ENCODE measurements around the gene CCER1.
"Not testable (repeated sequence)": the region's sequence is repeated elsewhere in the genome, so short reads cannot be mapped to it uniquely, and the experiment has no call there.

CCER1 gene, protein sequence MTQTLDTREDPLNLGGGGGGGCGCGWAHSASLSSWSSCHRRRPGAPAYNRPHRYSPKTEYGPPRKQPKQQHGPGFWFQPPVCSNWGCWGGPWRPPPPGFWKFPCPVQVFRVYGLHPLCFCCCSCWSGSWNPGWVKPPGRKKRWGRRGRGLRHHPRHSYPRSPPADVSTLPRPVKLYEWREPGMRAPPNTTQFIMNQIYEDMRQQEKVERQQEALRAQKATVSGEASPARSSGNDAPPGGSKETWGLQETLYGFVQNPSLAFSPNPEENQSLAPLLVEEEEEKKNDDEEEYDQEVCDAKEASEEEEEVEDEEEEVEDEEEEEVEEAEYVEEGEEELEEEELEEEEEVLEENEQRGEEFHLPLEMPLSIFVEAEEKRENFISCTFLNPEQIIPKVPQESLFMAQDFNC

DNA sequence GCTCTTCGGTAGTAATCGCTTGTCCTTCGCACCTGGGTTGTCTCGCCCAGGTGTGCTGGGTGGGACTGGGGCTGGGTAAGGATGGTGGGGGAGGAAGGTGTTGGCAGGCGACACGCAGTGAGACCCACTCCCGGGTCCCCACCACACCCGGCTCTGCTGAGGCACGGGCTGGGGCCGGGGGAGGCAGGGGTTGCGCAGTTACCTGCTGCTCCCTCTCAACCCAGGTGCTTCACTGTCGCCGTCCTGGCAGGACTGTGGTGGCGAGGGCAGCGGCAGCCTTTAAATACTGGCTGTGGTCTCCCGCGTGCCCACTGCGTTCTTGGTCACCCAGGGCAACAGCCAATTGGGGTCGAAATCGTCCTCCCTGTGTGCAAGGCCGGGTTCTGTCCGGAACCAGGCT, at the start of gene CCER1:
Gene CCER1, minus strand, starts transcription at position 256 of the 400 bp plus-strand sequence. CDS start 434 bp downstream, outside the sequence.
- DNase-seq, result no peak

GRCh38 chr12:91003737-91004136, 48.8 kb upstream of the CCER1 start:
- DNase-seq, result no peak

- DNase-seq, result no peak
Observed at GRCh38 chr12:91001306-91001705, 46.3 kb upstream of the CCER1 start.

GRCh38 chr12:90999966-91000365, 45.0 kb upstream of the CCER1 start:
- DNase-seq, result no peak

GRCh38 chr12:90999527-90999926, 44.6 kb upstream of the CCER1 start:
- no peak for DNase-seq

DNA sequence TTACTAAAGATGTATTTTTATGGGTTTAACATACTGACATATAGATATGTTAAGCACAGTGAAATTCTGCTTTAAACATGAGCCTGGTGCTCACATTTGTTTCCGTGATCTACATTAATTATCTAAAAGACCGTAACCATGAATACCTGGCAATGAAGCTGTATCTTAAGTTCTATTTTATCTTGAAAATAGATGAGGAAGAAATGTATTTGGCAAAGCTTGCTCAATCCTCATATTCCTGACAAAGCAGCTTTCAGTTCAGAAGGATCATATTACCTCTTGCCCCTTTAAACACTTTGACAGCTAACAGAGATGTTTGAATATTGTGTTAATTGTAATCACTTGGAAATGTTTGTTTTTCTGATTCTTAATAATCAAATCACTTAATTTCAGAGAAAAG, 40.0 kb upstream of the CCER1 start:
- DNase-seq, result no peak

DNA sequence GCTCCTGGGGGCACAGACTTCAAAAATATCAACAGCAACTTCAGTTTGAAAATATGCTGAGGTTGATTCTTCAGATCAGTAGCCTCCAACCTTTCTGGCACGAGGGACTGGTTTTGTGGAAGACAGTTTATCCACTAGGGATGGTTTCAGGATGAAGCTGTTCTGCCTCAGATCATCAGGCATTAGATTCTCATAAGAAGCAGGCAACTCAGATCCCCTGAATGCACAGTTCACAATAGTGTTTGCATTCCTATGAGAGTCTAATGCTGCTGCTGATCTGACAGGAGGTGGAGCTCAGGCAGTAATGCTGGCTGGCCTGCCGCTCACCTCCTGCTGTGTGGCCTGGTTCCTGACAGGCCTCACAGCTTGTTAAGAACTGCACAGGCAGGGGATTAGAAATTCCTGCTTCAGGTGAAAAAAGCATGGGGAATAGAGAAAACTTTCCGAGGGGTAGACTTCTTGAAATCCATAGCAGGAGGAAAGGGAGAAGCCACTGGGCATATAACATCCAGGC, 37.0 kb upstream of the CCER1 start:
- no peak for DNase-seq

DNA sequence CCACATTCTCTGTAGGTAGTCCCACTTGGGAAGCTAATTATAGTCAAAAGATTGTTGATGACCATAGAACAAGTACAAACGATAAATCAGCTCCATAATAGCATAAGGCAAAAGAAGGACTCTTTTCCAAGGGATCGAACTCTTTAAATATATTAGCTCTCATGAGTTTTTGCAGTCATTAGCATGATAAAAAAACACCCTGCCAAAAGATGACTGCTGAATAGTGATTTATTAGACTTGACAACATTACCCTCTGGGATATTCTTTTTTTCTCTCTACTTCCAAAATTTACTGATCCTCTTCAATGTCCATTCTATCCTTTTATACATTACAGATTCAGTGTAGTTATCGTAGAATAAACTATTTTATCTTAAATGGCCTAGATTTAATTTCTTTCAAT, 35.6 kb upstream of the CCER1 start:
- DNase-seq, result no peak

DNA sequence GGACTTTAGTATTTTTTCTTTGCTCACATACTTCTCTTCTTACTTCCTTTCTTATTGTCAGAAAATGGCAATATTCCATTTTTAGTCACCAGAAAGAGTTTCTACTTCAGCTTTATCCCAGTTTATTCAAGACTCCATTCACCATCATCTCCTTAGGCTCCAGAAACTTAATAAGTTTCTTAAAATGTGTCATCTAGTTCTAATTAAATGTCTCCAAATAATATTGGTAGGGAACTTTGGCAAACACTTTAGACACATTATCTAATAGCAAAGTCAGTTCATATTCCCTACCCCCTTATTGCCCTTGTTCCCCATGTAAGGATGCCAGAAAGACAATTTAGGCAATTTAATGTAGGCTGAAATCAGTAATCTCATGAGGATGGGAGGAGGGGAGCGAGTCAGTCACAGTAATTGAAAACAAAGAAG, 34.7 kb upstream of the CCER1 start:
- DNase-seq, result no peak

- DNase-seq, result no peak
Observed at GRCh38 chr12:90987520-90987919, 32.5 kb upstream of the CCER1 start.

DNA sequence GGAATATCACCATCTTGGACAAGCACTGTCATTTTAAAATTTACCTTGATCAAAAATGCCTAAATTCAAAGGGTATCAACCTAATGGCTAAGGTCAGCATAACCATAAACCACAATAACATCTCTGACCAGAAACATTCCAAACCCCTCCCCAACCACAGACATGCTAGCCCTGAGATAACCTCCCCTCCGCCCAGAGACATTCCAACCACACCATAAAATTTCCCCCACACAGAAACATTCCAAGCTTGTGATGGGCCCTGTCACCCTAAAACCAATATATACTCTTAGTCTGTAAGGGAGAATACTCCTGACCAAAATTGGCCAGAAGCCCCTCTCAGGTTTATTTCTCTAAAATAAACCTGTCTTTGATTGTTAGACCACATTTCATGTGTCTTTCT, 32.1 kb upstream of the CCER1 start:
- no peak for DNase-seq

GRCh38 chr12:90985331-90985730, 30.4 kb upstream of the CCER1 start:
- DNase-seq, result not testable (repeated sequence)

GRCh38 chr12:90984114-90984513, 29.1 kb upstream of the CCER1 start:
- DNase-seq, result no peak

DNA sequence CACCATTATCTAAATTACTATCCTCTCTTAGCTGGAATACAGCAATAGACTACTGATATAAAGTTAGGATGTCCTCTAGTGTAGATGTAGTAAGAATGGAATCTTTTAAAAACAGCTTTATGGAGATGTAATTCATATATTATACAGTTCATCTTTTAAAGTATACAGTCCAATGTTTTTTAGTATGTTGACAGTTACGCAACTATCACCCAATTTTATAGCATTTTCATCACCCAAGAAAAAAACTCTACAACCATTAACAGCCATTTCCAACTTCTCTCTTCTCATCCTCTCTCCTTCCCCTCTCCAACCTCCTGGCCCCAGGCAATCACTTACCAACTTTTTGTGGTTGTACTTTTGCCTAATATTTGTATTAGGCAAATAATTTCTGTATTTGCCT, 27.2 kb upstream of the CCER1 start:
- no peak for DNase-seq

DNA sequence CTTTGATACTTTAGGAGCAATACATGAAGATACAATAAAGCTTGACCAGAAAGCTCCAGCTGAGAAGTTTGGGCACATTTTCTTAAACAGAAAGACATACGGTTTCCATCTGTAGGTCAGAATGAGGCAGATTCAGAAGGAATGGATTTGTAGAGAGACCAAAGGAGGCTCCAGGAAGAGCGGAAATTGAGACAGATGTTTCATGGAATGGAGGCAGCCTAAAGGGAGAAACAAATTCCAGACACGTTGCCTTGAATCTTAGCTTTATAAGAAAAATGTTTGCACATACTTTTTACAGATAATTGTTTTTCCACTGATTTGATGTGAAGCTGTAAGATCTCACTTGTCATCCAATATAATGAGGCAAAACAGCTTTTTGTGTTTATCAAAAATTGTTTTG, 25.0 kb upstream of the CCER1 start:
- DNase-seq, result no peak

DNA sequence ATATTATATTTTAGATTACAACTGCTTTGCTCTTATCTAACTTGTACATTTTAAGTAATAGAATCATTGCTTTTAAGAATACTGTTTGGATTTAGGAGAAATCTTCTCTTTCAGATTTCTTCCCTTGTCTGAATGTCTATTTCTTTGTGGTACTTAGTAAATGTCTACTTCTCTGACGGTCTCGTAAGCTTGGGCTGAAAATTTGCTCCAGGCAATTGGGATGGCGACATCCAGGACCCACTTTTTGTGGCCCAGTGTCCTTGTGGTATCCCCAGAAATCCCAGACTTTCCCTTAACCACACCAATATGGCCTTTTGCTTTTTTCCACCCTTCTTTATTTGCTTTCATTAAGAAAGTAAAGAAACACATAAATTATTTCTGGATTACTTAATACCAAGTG, 24.0 kb upstream of the CCER1 start:
- no peak for DNase-seq

GRCh38 chr12:90978117-90978770, 23.3 kb upstream of the CCER1 start:
- DNase-seq, result peak; percentile 16

GRCh38 chr12:90977224-90977623, 22.2 kb upstream of the CCER1 start:
- no peak for DNase-seq

DNA sequence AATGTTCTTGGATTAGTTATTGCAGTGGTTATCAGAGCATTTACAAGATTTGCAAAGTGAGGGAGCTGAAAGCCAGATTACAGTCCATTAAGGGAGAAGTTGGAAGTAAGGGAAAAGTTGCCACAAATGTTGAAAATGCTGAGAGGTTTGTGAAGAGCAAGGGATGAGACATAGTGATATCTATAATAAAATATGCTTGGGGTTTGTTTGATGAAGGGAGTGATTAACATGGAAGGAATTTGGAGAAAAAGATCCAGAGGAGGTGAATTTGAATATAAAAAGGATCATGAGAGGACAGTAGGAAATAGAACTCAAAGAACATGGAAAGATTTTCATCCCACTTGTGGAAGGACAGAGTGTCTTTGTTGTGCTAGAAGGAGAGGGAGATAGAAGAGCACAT, 19.3 kb upstream of the CCER1 start:
- no peak for DNase-seq

DNA sequence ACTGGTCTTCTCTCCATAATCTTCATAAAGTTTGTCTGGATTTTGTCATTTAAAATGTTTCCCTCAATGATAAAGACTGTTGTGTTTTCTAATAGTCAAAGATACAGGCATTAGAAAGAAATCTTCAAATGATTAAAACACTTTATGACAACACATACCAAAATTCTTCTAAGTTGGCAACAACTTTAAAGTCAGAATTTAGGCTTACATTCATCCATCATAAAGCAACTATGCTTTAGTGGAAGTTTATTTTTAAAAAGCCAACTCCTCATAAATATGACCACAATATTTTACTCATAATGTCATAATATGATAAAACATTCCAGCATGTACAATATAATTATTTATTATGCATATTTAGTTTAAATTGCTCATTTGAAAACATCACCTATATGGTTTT, 17.2 kb upstream of the CCER1 start:
- DNase-seq, result no peak

DNA sequence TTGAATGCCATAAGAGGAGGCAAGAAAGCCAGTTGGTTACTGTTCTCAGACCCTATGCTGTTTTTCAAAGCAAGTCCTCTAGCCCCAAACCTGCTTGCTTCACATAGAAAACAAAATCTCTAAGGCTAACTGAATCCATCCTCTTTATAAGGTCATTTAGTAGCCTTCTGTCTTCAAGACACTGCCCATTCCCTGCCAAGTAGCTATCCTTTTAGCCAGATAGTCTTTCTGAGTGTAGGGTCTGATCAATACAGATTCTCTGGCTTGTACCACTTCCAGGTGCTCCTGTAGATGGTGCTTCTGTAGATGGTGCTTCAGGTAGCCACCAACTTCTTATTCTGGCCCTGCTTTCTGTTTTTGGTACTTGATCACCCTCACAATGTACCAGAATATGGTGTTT, 15.9 kb upstream of the CCER1 start:
- DNase-seq, result no peak

GRCh38 chr12:90970471-90970870, 15.5 kb upstream of the CCER1 start:
- no peak for DNase-seq

DNA sequence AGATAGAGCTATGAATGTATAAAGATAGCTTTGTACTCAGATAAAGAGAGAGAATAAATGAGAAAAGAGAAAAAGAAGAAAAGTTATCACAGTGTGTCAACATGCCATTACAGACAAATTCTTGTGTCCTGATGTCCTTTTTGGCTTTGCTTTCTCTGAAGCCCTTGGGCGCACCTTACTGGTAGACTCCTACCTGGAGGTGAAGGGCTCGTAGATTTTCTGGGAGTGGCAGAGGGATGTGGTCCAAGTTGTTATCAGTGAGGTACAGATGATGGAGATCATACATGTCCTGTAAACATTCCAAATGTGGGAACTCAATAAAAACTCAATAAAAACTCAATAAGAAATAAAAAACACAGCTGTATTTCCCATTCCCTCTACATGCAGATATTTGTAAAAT, 14.9 kb upstream of the CCER1 start:
- DNase-seq, result no peak

- no peak for DNase-seq
Observed at GRCh38 chr12:90969346-90969745, 14.4 kb upstream of the CCER1 start.
